ENCODE data around the gene TEX44. TPM values are rescaled to one million over a fixed set of nuclear protein-coding genes. Genes with fewer than 3 reads are reported as not detected.

TEX44 gene
- not detected in 2 replicates for total RNA-seq

GRCh38 chr2:231592636-231593145 is at the start of gene TEX44:
TEX44 (plus strand) TSS chr2:231592864; CDS start chr2:231592952, 88 bp downstream.

Other genes starting within 250 kb of the TEX44 start
- 7.0 and 9.9 TPM in 2 replicates for gene B3GNT7, start 197.2 kb upstream of the TEX44 start, total RNA-seq
- 50.1 and 106 TPM in 2 replicates for gene NCL, start 128.4 kb upstream of the TEX44 start, total RNA-seq
- gene NMUR1, start 62.4 kb upstream of the TEX44 start, total RNA-seq, result 0.13 TPM in 1 of 2 replicates, not detected in the other
- 409 and 710 TPM in 2 replicates for gene PTMA, start 115.7 kb downstream of the TEX44 start, total RNA-seq
- 23.2 and 31.0 TPM in 2 replicates for gene PDE6D, start 188.4 kb downstream of the TEX44 start, total RNA-seq
- 23.3 and 28.5 TPM in 2 replicates for gene COPS7B, start 193.6 kb downstream of the TEX44 start, total RNA-seq